Fibroblast of lung (primary cell): ENCODE measurements around the gene ACP2. TPM values are rescaled to one million over a fixed set of nuclear protein-coding genes. Genes with fewer than 3 reads are reported as not detected.
A peak's percentile ranks its signal among the peaks of the same experiment; 100 is the strongest.

Experiments
- DNase-seq, 2 donors: peaks; one replicate each; pipeline versions ENCODE4 v3.0.0 to v3.0.0-alpha.2; 2010; ENCODE audit warnings: low read depth in 2 of 2
- H2AFZ ChIP-seq: 2 replicates; pipeline ENCODE4 v1.5.1; 2012; ENCODE audit warnings: low read length, control low read depth, inconsistent platforms
- H3K27ac ChIP-seq: 2 replicates; pipeline ENCODE4 v1.5.1; 2011; ENCODE audit warnings: low read length, control low read depth; ENCODE audit not compliant: insufficient read depth
- H3K27me3 ChIP-seq: 2 replicates; pipeline ENCODE4 v1.5.1; 2011; ENCODE audit warnings: mild to moderate bottlenecking, low read length; ENCODE audit not compliant: control insufficient read depth, insufficient read depth
- H3K36me3 ChIP-seq: 2 replicates; pipeline ENCODE4 v1.5.1; 2011; ENCODE audit warnings: low read length; ENCODE audit not compliant: control insufficient read depth, insufficient read depth
- H3K4me1 ChIP-seq: 2 replicates; pipeline ENCODE4 v1.5.1; 2011; ENCODE audit warnings: low read length; ENCODE audit not compliant: control insufficient read depth, insufficient read depth; ENCODE audit errors: extremely low read depth
- H3K4me2 ChIP-seq: 2 replicates; pipeline ENCODE4 v1.5.1; 2011; ENCODE audit warnings: low read length, control low read depth; ENCODE audit not compliant: insufficient read depth; ENCODE audit errors: extremely low read depth
- H3K4me3 ChIP-seq, 4 experiments: fragments of 200-600 bp in 1 of 4; sonication (generic) in 1 of 4; replicated peaks in 1 of 4; 2 replicates each; pipeline ENCODE4 v1.5.1; 2011 to 2016; ENCODE audit warnings: low read length in 4 of 4, low read depth in 3 of 4, mild to moderate bottlenecking in 3 of 4, control low read depth in 2 of 4, inconsistent platforms in 1 of 4, mixed read lengths in 1 of 4; ENCODE audit not compliant: insufficient read depth in 1 of 4; ENCODE audit errors: control extremely low read depth in 1 of 4
- H3K79me2 ChIP-seq: 2 replicates; pipeline ENCODE4 v1.5.1; 2012; ENCODE audit warnings: mild to moderate bottlenecking, low read length, inconsistent platforms; ENCODE audit not compliant: control insufficient read depth, insufficient read depth
- H3K9ac ChIP-seq: 2 replicates; pipeline ENCODE4 v1.5.1; 2011; ENCODE audit warnings: mild to moderate bottlenecking, low read length, control low read depth; ENCODE audit not compliant: insufficient read depth
- H3K9me3 ChIP-seq: 2 replicates; pipeline ENCODE4 v1.5.1; 2012; ENCODE audit warnings: low read depth, low read length; ENCODE audit not compliant: control insufficient read depth, insufficient read depth
- H4K20me1 ChIP-seq: 2 replicates; pipeline ENCODE4 v1.5.1; 2011; ENCODE audit warnings: low read length; ENCODE audit not compliant: control insufficient read depth, insufficient read depth; ENCODE audit errors: extremely low read depth
- EZH2 ChIP-seq: IDR thresholded peaks from 2 replicates; pipeline ENCODE4 v1.5.1; 2012; ENCODE audit warnings: low read length, control low read depth, mild to moderate bottlenecking; ENCODE audit errors: missing control alignments
- polyA minus RNA-seq: library from RNA; depleted of rRNA, polyadenylated mRNA; stranded (reverse); fragments of >200 nt; gene quantifications from 2 replicates; pipeline ENCODE4 v1.2.3, GENCODE V29; 2011; ENCODE audit warnings: low replicate concordance
- polyA plus RNA-seq, 2 donors: library from polyadenylated mRNA; depleted of rRNA in 1 of 2; stranded (reverse) in 1 of 2; unstranded in 1 of 2; fragments of >200 nt; gene quantifications; 2 replicates each; pipeline ENCODE4 v1.2.1, GENCODE V29; 2011 to 2012; ENCODE audit warnings: missing spikeins in 1 of 2
- total RNA-seq: library from RNA; depleted of rRNA; stranded (reverse); fragments of >200 nt; gene quantifications from 2 replicates; pipeline ENCODE4 v1.2.1, GENCODE V29; 2014
- TF ChIP-seq, protein P1 (sequence below), 2 donors: IDR thresholded peaks in 1 of 2; conservative IDR thresholded peaks in 1 of 2; 1 replicate in 1 of 2; 2 replicates in 1 of 2; pipeline ENCODE4 v1.5.1; 2011 to 2012; ENCODE audit warnings: low read length in 2 of 2, control low read depth in 1 of 2, inconsistent platforms in 1 of 2, low read depth in 1 of 2, mild to moderate bottlenecking in 1 of 2

Gene ACP2, protein sequence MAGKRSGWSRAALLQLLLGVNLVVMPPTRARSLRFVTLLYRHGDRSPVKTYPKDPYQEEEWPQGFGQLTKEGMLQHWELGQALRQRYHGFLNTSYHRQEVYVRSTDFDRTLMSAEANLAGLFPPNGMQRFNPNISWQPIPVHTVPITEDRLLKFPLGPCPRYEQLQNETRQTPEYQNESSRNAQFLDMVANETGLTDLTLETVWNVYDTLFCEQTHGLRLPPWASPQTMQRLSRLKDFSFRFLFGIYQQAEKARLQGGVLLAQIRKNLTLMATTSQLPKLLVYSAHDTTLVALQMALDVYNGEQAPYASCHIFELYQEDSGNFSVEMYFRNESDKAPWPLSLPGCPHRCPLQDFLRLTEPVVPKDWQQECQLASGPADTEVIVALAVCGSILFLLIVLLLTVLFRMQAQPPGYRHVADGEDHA
- 16.2 and 23.9 TPM in 2 replicates for total RNA-seq
- polyA plus RNA-seq = 18.9 and 25.6 TPM in 2 replicates
- 26.8 and 33.2 TPM in 2 replicates for polyA plus RNA-seq (2012)
- 87.1 and 94.1 TPM in 2 replicates for polyA minus RNA-seq

DNA sequence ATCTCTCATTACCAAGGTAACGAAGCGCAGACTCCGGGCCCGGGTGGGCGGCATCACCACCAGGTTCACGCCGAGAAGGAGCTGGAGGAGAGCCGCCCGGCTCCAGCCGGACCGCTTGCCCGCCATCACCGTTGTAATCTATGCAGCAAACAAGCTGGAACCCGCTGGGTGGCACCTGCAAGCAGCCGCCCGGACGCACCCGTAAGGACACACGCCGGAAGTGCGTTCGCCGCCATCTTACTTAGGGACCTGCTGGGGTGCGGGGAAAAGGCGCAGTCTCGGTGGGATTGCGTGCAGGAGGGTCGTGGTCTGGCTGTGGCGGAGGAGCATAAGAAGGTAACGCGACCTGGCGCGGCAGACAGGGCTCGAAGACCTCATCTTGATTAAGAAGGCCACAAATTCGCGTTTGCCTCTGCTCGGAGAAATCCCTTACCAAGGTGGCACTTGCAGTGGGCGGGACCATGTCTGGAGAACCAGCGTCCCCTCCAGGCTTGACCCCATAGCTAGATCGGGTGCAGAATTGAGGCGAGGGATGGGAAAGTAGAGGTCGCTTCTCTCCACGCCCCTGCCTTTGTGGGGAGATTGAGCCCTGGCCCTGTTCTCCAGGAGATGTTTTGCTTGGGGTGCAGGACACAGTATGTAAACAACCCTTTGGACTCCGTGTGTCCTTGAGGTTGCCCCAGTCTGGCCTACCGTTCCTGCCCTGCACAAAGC lies at the start of gene ACP2:
Gene ACP2, minus strand, starts transcription at position 151 of the 714 bp plus-strand sequence. Its CDS starts 25 bp downstream, at position 126.
- peak; percentile 87 to 91 for DNase-seq
- H3K36me3 ChIP-seq = peaks cover 16% of the 10 kb centered on the region
- H3K4me1 ChIP-seq = peaks cover 7% of the 10 kb centered on the region
- peak within 1 kb of the TSS; percentile 67 to 88 (median 88) for H3K4me3 ChIP-seq
- H3K27me3 ChIP-seq = no peaks in the 10 kb centered on the region
- peak within 1 kb of the TSS; percentile 75 for H3K9ac ChIP-seq
- H4K20me1 ChIP-seq = no peaks in the 10 kb centered on the region
- H3K9me3 ChIP-seq = no peaks in the 10 kb centered on the region
- H3K4me2 ChIP-seq = peak within 1 kb of the TSS; percentile 100
- peak within 1 kb of the TSS; percentile 85 for H3K27ac ChIP-seq
- TF ChIP-seq EZH2 = no peak
- TF ChIP-seq, protein P1, sequence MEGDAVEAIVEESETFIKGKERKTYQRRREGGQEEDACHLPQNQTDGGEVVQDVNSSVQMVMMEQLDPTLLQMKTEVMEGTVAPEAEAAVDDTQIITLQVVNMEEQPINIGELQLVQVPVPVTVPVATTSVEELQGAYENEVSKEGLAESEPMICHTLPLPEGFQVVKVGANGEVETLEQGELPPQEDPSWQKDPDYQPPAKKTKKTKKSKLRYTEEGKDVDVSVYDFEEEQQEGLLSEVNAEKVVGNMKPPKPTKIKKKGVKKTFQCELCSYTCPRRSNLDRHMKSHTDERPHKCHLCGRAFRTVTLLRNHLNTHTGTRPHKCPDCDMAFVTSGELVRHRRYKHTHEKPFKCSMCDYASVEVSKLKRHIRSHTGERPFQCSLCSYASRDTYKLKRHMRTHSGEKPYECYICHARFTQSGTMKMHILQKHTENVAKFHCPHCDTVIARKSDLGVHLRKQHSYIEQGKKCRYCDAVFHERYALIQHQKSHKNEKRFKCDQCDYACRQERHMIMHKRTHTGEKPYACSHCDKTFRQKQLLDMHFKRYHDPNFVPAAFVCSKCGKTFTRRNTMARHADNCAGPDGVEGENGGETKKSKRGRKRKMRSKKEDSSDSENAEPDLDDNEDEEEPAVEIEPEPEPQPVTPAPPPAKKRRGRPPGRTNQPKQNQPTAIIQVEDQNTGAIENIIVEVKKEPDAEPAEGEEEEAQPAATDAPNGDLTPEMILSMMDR (conservative IDR thresholded peaks at IDR 0.05 in 1 of 2, IDR thresholded peaks at IDR 0.05 in 1 of 2; ENCODE audit: low read depth in 1 of 2, low read length in 2 of 2) = peak; percentile 12 to 37
- H3K79me2 ChIP-seq = peaks cover 16% of the 10 kb centered on the region
- H2AFZ ChIP-seq = peak within 1 kb of the TSS; percentile 99

DNA sequence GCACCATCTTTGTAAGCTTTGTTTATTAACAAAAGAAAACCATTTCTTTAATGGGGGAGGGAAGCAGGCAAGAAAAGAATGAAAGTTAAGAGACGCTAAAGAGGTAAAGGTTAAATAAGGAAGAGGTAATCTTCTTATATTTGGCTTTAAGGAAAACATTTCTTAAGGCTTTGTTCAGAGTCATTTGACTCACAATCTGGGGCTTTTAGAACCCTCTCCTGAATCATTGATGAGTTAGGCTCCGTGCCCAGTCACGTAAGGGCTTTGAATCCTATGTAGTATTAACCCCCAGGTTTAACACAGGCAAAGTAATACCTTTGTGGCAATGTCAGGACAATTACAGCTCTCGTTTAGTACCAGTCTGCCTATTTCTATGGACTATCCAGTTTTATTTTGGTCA lies 47.4 kb upstream of the ACP2 start:
- H3K36me3 ChIP-seq = peaks cover 4% of the 10 kb centered on the region

More for the DNA sequence above, 47.4 kb upstream of the ACP2 start:
- Histone ChIP-seq H3K27ac (no peak overlapping the region), H3K4me3 (no peak overlapping the region), H4K20me1 (no peaks in the 10 kb centered on the region), H3K4me1 (no peaks in the 10 kb centered on the region), H3K4me2 (no peak overlapping the region), H3K9ac (no peak overlapping the region), H3K9me3 (no peaks in the 10 kb centered on the region), H2AFZ (no peak overlapping the region), H3K79me2 (no peaks in the 10 kb centered on the region), H3K27me3 (no peaks in the 10 kb centered on the region)
- no peak for TF ChIP-seq EZH2
- TF ChIP-seq, protein P1 (conservative IDR thresholded peaks at IDR 0.05 in 1 of 2, IDR thresholded peaks at IDR 0.05 in 1 of 2; ENCODE audit: low read depth in 1 of 2, low read length in 2 of 2) = no peak
- DNase-seq = peak in 1 of 2 donors; percentile 18
